Lower lobe of right lung (tissue), 2 donors: ENCODE results near the gene PLTP. TPM values are rescaled to one million over a fixed set of nuclear protein-coding genes. Genes with fewer than 3 reads are reported as not detected.

Source experiments
- ATAC-seq, 2 donors: fragments of 200-7000 bp; cut with Tn5 transposase; one replicate each; pipeline ENCODE4 v1.9.1; 2020 to 2022; ENCODE audit warnings: mild to moderate bottlenecking in 2 of 2, moderate library complexity in 2 of 2
- DNase-seq: peaks from one replicate; pipeline ENCODE4 v3.0.0-alpha.2; 2020
- H3K27ac ChIP-seq: fragments of 200-600 bp; one replicate; pipeline ENCODE4 v1.8.0; 2022
- H3K27me3 ChIP-seq: fragments of 200-600 bp; one replicate; pipeline ENCODE4 v1.8.0; 2022; ENCODE audit warnings: low read depth
- H3K36me3 ChIP-seq: fragments of 200-600 bp; one replicate; pipeline ENCODE4 v1.8.0; 2022; ENCODE audit warnings: mild to moderate bottlenecking
- H3K4me1 ChIP-seq: fragments of 200-600 bp; one replicate; pipeline ENCODE4 v1.8.0; 2022
- H3K4me3 ChIP-seq: fragments of 200-600 bp; one replicate; pipeline ENCODE4 v1.8.0; 2022; ENCODE audit warnings: mild to moderate bottlenecking
- H3K9me3 ChIP-seq: fragments of 200-600 bp; one replicate; pipeline ENCODE4 v1.8.0; 2022
- CTCF ChIP-seq: fragments of 200-600 bp; IDR thresholded peaks from one replicate; pipeline ENCODE4 v1.8.0; 2022; ENCODE audit warnings: antibody characterized with exemption, mild to moderate bottlenecking
- intact Hi-C: fragments of 100-400 bp; cut with DNase I; formaldehyde crosslinking; loops from one replicate; pipeline ENCODE4 v1.11.0; 2022
- total RNA-seq: library from RNA; stranded (reverse); fragmentation: NEBNext Ultra II Directional; extraction: Animal tissue kit (Norgen Biotek cat#: 25700); gene quantifications from one replicate; pipeline ENCODE4 v1.2.1, GENCODE V29; 2021
- donor health status: DM: no; HTN: yes; CAD: no; lungs with severe emphysema.

Gene PLTP
- total RNA-seq, 1 donor from 2014 or later, result 145 TPM

GRCh38 chr20:45946149-45946970 lies 34.4 kb upstream of the PLTP start:
- ATAC-seq (peak; percentile 70 to 71), DNase-seq (peak; percentile 69)
- intact Hi-C loops, result no loop called here
- H3K4me1 ChIP-seq, result peaks cover 17% of the 10 kb centered on the region
- no peak for TF ChIP-seq CTCF
- no peaks in the 10 kb centered on the region for H3K27me3 ChIP-seq
- peaks cover 100% of the 10 kb centered on the region for H3K36me3 ChIP-seq
- H3K9me3 ChIP-seq, result no peaks in the 10 kb centered on the region
- H3K27ac ChIP-seq, result peak overlapping the region; percentile 27
- no peak overlapping the region for H3K4me3 ChIP-seq

- ATAC-seq, result peak in 1 of 2 donors; percentile 5
- H3K4me1 ChIP-seq, result peaks cover 17% of the 10 kb centered on the region
- no peaks in the 10 kb centered on the region for H3K9me3 ChIP-seq
- no peaks in the 10 kb centered on the region for H3K27me3 ChIP-seq
- H3K27ac ChIP-seq, result peak overlapping the region; percentile 10
- no peak overlapping the region for H3K4me3 ChIP-seq
- intact Hi-C loops, result no loop called here
- H3K36me3 ChIP-seq, result peaks cover 100% of the 10 kb centered on the region
- no peak for DNase-seq
- no peak for TF ChIP-seq CTCF
Measured at GRCh38 chr20:45945678-45946148, 33.8 kb upstream of the PLTP start.

- no peaks in the 10 kb centered on the region for H3K9me3 ChIP-seq
- no peak for TF ChIP-seq CTCF
- ATAC-seq (no peak), DNase-seq (no peak)
- intact Hi-C loops, result no loop called here
- no peaks in the 10 kb centered on the region for H3K27me3 ChIP-seq
- H3K4me3 ChIP-seq, result no peak overlapping the region
- no peak overlapping the region for H3K27ac ChIP-seq
- H3K36me3 ChIP-seq, result peaks cover 100% of the 10 kb centered on the region
- peaks cover 17% of the 10 kb centered on the region for H3K4me1 ChIP-seq
Measured at GRCh38 chr20:45944965-45945677, 33.2 kb upstream of the PLTP start.

- TF ChIP-seq CTCF, result no peak
- ATAC-seq (no peak), DNase-seq (no peak)
- no peak overlapping the region for H3K4me3 ChIP-seq
- H3K36me3 ChIP-seq, result peaks cover 100% of the 10 kb centered on the region
- H3K4me1 ChIP-seq, result peaks cover 17% of the 10 kb centered on the region
- intact Hi-C loops, result no loop called here
- no peaks in the 10 kb centered on the region for H3K9me3 ChIP-seq
- H3K27ac ChIP-seq, result no peak overlapping the region
- no peaks in the 10 kb centered on the region for H3K27me3 ChIP-seq
Measured at GRCh38 chr20:45944151-45944964, 32.4 kb upstream of the PLTP start.

- peaks cover 100% of the 10 kb centered on the region for H3K36me3 ChIP-seq
- H3K9me3 ChIP-seq, result no peaks in the 10 kb centered on the region
- no peak overlapping the region for H3K27ac ChIP-seq
- no peaks in the 10 kb centered on the region for H3K27me3 ChIP-seq
- H3K4me1 ChIP-seq, result peaks cover 17% of the 10 kb centered on the region
- no peak overlapping the region for H3K4me3 ChIP-seq
- DNase-seq, result no peak
- TF ChIP-seq CTCF, result no peak
- ATAC-seq, result no peak
- intact Hi-C loops, result no loop called here
Measured at GRCh38 chr20:45943613-45944012, 31.7 kb upstream of the PLTP start.
